GM21447 (cell line): ENCODE results near the gene STRN3.
"Not testable (repeated sequence)": the region's sequence is repeated elsewhere in the genome, so short reads cannot be mapped to it uniquely, and the experiment has no call there.

Experiments used
- ATAC-seq: cut with Tn5 transposase; IDR thresholded peaks from one replicate; pipeline ENCODE4 v1.9.1; 2021; ENCODE audit not compliant: unreplicated experiment

Gene STRN3

DNA sequence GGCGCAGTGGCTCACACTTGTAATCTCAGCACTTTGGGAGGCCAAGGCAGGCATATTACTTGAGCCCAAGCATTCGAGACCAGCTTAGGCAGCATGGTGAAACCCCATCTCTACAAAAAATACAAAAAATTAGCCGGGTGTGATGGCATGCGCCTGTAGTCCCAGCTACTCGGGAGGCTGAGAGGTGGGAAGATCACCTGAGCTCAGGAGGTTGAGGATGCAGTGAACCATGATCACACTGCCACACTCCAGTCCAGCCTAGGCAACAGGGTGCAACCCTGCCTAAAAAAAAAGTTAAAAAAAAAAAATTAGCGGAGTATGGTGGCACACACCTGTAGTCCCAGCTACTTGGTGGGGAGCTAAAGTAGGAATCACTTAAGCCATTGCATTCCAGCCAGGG lies 22.2 kb downstream of the STRN3 start:
- ATAC-seq, result not testable (repeated sequence)

DNA sequence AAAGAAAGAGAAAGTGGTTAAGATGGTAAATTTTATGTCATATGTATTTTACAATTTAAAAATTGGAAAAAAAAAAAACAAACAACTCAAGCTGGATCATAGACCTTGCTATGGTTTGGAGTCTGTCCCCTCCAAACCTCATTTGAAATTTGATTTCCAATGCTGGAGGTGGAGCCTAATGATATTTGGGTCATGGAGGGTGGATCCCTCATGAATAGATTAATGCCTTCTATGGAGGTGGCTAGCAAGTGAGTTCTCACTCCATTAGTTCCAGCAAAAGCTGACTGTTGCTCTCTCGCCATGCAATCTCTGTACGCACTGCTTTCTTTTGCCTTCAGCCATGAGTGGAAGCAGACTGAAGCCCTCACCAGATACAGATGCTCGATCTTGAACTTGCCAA lies 22.9 kb downstream of the STRN3 start:
- ATAC-seq, result no peak

DNA sequence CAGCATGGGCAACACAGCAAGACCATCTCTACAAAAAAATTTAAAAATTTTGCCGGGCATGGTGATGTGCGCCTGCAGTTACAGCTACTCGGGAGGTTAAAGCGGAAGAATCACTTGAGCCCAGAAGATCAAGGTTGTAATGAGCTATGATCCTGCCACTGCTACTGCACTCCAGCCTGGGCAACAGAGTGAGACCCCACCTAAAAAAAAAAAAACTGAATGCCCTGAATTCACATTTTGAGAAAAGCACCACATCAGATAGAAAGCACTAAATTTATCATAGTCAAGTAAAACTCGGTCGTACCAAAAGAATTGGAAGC lies 24.9 kb downstream of the STRN3 start:
- ATAC-seq, result no peak

DNA sequence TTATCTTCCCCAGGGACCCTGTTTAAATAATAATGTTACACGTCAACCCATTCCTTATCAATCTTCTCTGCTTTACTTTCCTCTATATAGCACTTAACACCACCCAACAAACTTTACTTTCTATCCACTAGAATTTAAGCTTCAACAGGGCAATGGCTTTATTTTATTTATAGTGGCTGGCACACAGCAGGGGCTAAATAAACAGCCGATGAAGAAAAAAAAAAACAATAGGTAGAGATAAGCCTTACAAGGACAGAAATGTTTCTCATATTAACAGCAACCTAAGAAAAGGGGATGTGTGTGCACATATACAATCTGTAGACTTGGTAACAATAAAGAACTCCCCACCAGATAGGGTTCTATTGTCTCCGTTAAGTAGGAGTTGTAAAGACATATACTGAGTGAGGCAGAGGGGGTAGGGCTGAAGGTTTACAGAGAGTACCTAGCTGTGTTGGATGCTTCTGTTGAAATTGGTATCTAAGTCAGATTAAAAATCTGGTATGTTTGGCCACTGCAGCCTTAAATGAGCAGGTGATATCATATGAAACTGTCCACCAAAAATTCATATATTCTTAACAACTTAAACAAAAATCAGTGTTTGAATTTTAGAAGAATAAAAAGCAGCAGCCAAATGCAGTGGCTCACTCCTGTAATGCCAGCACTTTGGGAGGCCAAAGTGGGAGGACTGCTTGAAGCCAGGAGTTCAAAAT lies 25.4 kb downstream of the STRN3 start:
- no peak for ATAC-seq

DNA sequence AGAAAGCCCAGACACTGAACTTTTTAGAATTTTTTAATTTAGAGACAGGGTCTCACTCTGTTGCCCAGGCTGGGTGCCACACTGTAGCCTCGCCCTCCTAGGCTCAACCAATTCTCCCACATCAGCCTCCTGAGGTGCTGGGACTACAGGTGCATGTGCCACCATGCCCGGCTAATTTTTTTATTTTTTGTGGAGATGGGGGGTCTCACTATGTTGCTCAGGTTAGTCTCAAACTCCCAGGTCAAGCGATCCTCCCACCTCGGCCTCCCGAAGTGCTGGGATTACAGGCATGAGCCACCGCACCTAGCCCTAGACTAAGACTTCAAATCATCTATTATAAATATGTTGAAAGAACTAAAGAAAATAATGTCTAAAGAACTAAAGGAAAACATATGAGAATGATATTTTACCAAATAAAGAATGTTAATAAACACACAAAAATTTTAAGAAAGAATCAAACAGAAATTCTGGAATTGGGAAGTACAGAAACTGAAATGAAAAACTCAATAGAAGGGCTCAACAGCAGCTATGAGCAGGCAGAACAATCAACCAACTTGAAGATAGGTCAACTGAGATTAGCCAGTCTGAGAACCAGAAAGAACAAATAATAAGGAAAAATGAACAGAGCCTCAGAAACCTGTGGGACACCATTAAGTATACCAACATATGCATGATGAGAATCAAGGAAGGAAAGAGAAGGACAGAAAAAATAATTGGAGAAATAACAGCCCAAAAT lies 27.0 kb downstream of the STRN3 start:
- no peak for ATAC-seq

DNA sequence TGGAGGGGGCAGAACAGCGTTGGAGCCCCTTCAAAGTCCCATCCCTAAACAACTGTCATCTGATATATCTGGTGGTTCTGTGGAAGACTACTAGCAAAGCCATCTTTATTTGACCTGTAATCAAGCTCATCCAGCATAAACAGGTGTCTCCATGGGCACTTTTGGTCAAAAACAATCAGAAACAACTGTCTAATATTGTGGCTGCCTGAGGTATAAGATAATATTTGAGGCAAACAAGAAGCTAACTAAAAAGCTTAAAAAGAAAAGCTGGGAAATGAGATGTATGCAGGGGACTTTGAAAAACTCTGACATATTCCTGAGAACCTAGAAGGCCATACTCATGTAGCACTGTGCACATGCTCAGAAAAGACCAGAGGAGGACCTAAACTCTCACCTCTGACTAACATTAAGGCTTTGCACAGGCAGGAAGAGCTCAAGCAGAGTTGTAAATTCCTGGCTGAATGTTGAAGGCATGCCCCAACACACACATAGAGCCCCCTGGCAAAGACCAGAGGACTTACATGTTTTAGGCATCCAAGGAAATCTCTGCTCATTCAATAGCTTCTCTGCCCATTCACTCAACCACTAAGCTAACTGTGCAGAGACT lies 28.0 kb downstream of the STRN3 start:
- no peak for ATAC-seq

DNA sequence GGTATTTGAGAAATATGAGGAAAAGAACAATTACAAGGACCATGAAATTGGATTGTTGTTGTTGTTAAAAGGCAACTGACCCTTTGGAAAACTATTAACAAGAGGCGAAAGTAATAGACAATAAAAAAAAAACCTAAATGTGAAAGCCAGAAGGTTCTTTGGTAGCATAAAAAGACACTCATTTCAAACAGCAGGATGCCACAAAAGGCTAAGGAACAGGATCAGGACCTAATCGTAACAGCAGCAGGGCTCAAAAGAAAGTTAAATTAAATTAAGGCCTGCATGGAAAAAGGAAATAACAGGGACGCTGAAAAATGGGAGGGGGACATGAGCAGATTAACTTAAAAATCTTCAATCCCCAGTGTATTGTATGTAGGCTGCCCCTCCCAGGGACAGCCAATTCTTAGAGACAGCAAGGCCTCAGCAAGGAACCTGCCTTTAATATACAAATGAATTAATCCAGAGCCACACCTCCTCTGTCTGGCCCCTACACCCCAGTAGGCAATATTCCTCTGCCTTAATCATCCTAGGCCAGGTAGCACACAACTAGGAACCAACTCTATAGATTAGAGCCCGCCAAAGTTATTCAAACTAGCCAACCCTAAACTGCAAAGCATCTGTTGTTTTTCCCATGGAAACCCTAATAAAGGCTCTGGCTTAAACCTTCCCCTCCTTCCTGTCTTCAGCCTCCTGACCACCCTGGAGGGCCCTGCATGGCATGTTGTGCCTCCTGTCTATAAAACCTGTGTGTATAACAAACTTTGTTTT lies 29.1 kb downstream of the STRN3 start:
- no peak for ATAC-seq

DNA sequence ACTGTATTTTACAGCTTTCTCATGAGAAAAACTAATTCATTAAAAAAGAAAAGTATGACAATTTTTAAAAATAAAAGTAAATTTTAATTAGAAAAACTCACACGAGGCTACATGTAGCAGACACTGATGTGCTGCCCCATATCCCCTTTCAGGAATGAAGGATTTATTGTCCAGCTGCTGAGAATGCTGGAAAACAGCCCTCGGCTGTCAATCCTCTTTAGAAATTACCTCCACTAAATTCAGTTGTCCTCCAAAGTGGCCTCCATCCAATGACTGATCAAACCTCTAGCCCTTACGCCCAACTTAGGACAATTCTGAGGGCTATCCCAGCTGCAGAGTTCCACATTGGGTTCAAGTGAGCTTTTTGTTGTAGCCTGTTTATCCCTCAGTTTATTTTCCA lies 30.5 kb downstream of the STRN3 start:
- ATAC-seq, result no peak

DNA sequence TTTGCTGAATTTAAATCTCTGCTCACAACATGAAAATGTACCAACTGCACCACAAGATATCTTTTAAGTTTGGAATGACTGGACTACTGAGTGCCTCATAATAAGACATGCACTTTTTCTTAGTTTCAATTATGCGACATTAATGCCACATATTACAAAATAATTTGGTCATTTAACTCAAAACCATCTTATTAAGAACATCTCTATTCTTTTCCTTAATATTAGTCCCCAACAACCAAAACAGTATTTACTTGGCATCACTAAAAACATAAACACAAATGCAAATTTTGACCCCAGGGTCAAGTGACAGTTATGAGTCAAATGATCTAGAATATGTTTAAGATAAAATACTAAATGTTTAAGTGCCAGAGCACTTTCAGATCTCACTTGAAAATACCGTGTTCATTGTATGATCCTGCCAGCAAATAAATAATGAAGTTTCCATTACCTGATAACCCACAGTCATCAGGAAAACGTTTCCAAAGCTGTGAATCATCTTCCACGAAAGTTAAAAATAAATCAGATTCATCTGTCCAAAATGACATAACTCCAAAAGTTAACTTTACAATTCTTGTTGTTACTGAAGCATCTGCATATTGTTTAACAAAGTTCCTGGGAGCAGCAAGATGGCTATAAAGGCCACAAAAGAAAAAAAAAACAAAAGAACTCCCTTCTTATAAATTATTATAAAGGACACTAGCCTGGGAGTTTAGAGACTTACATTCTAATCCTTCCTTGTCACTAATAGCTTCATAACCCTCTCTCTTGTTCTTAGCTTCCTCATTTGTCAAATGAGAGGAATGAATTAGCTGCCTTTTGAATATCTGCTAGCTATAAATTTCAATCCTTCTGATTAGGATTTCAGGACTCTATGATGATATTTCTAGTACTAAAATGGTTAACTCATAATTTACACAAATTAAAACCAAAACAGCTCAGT lies 31.2 kb downstream of the STRN3 start:
- peak; percentile 55 for ATAC-seq

DNA sequence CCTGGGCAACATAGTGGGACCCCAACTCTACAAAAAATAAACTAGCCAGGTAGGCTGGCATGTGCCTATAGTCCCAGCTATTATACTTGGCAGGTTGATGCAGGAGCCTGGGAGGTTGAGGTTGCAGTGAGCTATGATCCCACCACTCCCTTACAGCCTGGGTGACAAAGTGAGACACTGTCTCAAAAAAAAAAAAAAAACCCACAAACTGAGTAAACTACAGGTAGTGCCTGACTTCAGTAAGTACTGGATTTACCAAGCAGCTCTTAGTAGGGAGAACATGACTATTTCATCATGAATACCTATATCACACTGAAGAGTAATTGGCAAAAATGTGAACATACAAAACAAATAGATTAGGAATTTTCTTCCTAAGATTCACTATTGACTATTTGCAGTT lies 33.1 kb downstream of the STRN3 start:
- no peak for ATAC-seq

DNA sequence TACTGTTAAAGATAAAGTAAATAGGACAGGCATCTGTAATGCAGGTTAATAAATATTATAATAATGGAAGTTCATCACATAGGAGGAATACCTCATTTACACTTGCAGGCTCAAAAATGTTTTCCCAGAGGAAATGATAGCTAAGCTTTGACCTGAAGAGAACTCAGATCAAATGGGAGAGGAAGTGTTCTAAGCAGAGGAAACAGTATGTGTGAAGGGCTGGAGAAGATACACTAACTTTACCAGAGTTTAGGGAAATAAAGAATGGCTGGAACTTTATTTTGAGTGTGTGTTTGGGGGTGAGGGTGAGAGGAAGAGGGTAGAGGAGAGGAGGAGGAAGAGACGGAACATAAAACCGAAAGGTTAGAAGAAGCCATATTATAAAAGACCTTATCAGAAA lies 34.8 kb downstream of the STRN3 start:
- ATAC-seq, result no peak

DNA sequence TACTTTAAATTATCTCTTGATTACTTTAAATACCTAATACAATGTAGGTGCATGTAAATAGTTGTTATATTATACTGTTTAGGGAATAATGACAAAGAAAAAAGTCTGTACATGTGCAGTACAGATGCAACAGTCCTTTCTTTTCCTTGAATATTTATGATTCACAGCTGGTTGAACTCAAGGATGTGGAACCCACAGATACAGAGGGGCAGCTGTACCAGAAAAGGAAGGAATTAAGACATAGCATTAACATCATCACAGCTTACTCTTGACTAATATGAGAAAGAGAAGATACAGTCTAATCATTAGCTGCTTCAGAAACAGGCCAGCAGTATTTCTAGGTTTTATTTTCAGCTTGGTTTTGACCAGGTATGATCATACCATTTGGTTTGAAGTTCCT lies 35.4 kb downstream of the STRN3 start:
- ATAC-seq, result no peak

DNA sequence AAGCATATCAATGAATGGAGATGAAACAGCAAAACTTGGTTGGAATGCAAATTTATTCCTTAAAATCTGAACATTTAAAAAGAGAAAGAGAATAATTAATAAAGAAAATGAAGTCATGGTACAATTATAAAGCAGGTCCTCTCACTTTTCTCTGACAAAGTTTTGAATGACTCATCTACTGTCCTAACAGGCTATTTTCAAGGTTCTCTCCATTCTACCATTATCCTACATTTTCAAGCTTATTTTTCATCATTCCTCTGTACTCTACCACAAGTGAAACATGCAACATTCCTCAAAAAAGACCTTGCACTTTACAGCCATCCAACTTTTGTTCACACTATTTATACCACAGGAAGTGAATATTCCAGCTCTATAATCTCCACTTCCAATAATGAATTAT lies 37.7 kb downstream of the STRN3 start:
- ATAC-seq, result no peak

DNA sequence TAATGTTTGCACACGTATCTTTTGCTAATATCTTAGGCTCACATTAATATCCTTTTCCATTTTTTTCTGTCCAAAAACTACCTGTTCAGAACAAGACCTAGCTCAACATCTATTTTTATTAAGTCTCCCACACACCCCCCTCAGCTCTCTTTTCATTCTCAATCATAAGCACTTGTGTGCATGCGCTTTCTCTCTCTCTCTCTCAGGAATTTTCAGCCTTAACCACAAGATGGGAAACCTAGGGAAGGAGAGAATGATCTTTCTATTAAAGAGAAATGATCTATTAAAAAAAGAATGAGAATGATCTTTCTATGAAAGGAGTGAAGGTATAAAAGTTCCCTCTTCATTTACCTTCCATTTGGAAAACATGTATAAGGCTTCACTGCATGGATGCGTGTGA lies 40.4 kb downstream of the STRN3 start:
- no peak for ATAC-seq

DNA sequence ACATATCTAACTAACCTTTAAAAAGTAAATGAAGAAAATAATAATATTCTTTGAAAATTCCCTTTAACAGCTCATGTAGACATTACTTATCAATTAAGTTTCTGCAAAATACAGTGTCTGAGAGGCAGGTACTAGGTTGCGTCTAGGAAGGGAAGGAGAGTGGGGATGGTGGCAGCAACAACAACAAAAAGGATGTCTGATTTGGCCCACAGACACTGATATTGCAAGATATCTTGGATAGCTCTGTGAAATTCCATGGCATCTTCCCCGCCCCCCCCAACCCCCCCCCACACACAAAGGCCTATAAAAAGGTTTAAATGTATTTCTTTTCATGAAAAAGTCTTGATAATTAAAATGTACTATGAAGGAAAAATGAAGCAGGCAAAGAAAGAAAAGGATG lies 42.3 kb downstream of the STRN3 start:
- ATAC-seq, result no peak

DNA sequence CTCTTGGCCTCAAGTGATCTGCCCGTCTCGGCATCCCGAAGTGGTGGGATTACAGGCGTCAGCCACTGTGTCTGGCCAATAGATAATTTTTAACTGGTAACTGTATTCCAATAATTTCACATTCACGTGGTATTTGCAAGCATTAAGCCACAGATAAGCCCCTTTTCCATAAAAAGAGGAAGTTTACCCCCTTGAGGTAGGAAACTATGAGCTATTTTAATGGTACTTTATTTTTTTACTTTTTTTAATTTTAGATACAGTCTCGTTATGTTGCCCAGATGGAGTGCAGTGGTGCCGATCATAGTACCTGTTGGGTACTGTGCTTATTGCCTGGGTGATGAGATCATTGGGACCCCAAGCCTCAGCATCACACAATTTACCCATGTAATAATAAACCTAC lies 43.6 kb downstream of the STRN3 start:
- no peak for ATAC-seq

DNA sequence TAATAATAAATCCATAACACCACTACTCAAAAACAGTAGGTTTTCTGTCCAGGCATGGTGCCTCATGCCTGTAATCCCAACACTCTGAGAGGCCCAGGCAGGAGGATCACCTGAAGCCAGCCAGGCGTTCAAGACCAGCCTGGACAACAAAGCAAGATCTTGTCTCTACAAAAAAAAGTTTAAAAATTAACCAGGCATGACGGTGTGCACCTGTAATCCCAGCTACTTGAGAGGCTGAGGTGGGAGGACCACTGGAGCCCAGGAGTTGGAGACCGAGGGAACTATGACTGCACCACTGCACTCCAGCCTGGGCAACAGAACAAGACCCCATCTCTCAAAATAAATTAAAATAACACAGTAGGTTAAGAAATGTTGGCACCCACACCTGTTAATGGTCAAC lies 45.2 kb downstream of the STRN3 start:
- no peak for ATAC-seq

DNA sequence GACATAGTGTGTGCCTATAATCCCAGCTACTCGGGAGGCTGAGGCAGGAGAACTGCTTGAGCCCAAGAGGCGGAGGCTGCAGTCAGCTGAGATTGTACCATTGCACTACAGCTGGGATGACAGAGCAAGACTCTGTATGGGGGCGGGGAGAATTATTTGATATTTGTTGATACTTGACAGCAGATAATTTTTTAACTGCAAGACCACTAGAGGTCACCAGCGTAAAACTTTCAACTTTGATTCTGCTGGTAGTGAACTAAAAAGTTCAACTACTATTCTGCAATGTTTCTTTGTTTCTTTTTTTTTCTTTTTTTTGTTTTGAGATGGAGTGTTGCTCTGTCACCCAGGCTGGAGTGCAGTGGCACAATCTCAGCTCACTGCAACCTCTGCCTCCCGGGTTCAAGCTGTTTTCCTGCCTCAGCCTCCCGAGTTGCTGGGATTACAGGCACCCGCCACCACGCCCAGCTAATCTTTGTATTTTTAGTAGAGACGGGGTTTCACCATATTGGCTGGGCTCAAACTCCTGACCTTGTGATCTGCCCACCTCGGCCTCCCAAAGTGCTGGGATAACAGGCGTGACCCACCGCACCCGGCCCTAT lies 46.0 kb downstream of the STRN3 start:
- ATAC-seq, result peak; percentile 63

DNA sequence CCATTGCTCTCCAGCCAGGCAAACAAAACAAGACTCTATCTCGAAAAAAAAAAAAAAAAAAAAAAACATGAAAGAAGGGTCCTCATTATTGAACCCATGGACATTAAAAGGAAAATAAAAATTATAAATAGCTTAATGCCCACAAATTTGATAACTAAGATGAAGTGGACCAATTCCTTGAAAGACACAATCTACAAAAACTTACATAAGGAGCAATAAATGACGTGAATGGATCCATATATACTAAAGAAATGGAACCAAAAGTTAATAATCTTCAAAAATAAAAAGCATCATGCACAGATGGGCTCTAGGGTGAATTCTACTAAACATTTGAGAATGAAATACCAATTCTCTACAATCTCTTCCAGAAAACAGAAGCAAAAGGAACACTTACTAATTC lies 48.4 kb downstream of the STRN3 start:
- no peak for ATAC-seq

DNA sequence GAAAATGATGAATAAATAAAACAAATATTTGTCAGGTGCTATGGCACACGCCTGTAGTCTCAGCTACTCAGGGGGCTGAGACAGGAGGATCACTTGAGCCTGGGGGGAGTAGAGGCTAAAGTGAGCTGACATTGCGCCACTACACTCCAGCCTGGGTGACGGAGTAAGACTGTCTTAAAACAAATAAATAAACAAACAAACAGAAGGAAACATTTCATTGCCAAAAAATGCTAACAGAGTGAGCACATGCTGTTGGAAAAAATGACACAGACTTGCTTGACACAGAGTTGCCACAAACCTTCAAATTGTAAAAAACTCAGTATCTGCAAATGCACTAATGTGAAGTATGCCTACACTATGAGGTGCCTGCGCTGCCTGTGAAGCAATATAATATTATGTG lies 51.6 kb downstream of the STRN3 start:
- no peak for ATAC-seq
